Tibial nerve (tissue), 4 donors: ENCODE data around the gene OMD. TPM values are rescaled to one million over a fixed set of nuclear protein-coding genes. Genes with fewer than 3 reads are reported as not detected.
A peak's percentile ranks its signal among the peaks of the same experiment; 100 is the strongest.
"Not testable (repeated sequence)": the region's sequence is repeated elsewhere in the genome, so short reads cannot be mapped to it uniquely, and the experiment has no call there.

Experiments
- DNase-seq, 2 donors: peaks; one replicate each; pipeline ENCODE4 v3.0.0-alpha.2; 2019; ENCODE audit warnings: low spot score in 2 of 2
- H3K27ac ChIP-seq, 4 donors: fragments of 200-600 bp; sonication (generic) in 3 of 4; one replicate each; pipeline ENCODE4 v1.5.1; 2017 to 2019; ENCODE audit warnings: mild to moderate bottlenecking in 1 of 4
- H3K27me3 ChIP-seq, 2 donors: fragments of 200-600 bp; sonication (generic) in 1 of 2; one replicate each; pipeline versions ENCODE4 v1.5.1 to v1.6.0; 2017 to 2019
- H3K36me3 ChIP-seq, 3 donors: fragments of 200-600 bp; sonication (generic); one replicate each; pipeline ENCODE4 v1.5.1; 2018 to 2019
- H3K4me1 ChIP-seq, 4 donors: fragments of 200-600 bp; sonication (generic) in 3 of 4; one replicate each; pipeline ENCODE4 v1.5.1; 2017 to 2019
- H3K4me3 ChIP-seq, 4 donors: fragments of 200-600 bp; sonication (generic) in 3 of 4; one replicate each; pipeline ENCODE4 v1.5.1; 2017 to 2019; ENCODE audit warnings: mild to moderate bottlenecking in 1 of 4, moderate library complexity in 1 of 4
- H3K9me3 ChIP-seq, 4 donors: fragments of 200-600 bp; sonication (generic) in 3 of 4; one replicate each; pipeline ENCODE4 v1.5.1; 2017 to 2019
- CTCF ChIP-seq, 5 experiments: fragments of 200-600 bp in 3 of 5; fragments of 450-650 bp in 2 of 5; sonication (generic) in 3 of 5; IDR thresholded peaks; one replicate each; pipeline ENCODE4 v1.5.1; 2016 to 2019; ENCODE audit warnings: antibody characterized with exemption in 5 of 5, mild to moderate bottlenecking in 3 of 5, moderate library complexity in 2 of 5
- EP300 ChIP-seq, 2 donors: sonication (generic); formaldehyde crosslinking; IDR thresholded peaks; one replicate each; pipeline ENCODE4 v1.6.1; 2017; ENCODE audit warnings: antibody characterized with exemption in 2 of 2, mild to moderate bottlenecking in 1 of 2
- POLR2A ChIP-seq, 2 donors: fragments of 450-650 bp; IDR thresholded peaks; one replicate each; pipeline ENCODE4 v1.6.1; 2017; ENCODE audit warnings: antibody characterized with exemption in 2 of 2, mild to moderate bottlenecking in 2 of 2, moderate library complexity in 2 of 2
- WGBS, 2 donors: methylation state at CpG; one replicate each; pipeline ENCODE4 v1.1.5; 2018; 5-methylcytosine and 5-hydroxymethylcytosine counted together
- total RNA-seq, 4 donors: library from RNA; depleted of rRNA; stranded (reverse); fragments of >200 nt; gene quantifications; one replicate each; pipeline ENCODE4 v1.1.0, GENCODE V29; 2016

OMD gene
- total RNA-seq, 4 donors from 2014 or later = 19.2 to 64.9 (median 59.5) TPM

GRCh38 chr9:92422611-92423338 lies 1.5 kb downstream of the OMD start:
- H3K36me3 ChIP-seq = no peaks in the 10 kb centered on the region
- WGBS, 2 donors = 28 to 43% methylated on average over 2 of the region's 2 CpGs
- peaks cover 0 to 24% (median 0%) of the 10 kb centered on the region in 4 donors for H3K4me1 ChIP-seq
- DNase-seq = no peak
- H3K9me3 ChIP-seq = peaks cover 0 to 4% (median 0%) of the 10 kb centered on the region in 4 donors
- TF ChIP-seq EP300 (IDR thresholded peaks at IDR 0.05) (no peak), CTCF (IDR thresholded peaks at IDR 0.05) (no peak), POLR2A (IDR thresholded peaks at IDR 0.05) (no peak)
- H3K27me3 ChIP-seq = no peaks in the 10 kb centered on the region
- H3K27ac ChIP-seq = peak overlapping the region in 2 of 4 donors; percentile 47 to 74
- H3K4me3 ChIP-seq = peak overlapping the region; percentile 1 to 51 (median 19)

GRCh38 chr9:92414566-92414965 lies 9.7 kb downstream of the OMD start:
- no peak for DNase-seq
- H3K27ac ChIP-seq = no peak overlapping the region
- peaks cover 0 to 15% (median 0%) of the 10 kb centered on the region in 4 donors for H3K4me1 ChIP-seq
- 58 to 65% methylated on average over 1 of the region's 1 CpG for WGBS, 2 donors
- H3K27me3 ChIP-seq = no peaks in the 10 kb centered on the region
- H3K9me3 ChIP-seq = peaks cover 0 to 13% (median 0%) of the 10 kb centered on the region in 4 donors
- H3K36me3 ChIP-seq = no peaks in the 10 kb centered on the region
- TF ChIP-seq POLR2A (IDR thresholded peaks at IDR 0.05) (no peak), EP300 (IDR thresholded peaks at IDR 0.05) (no peak), CTCF (IDR thresholded peaks at IDR 0.05) (no peak)
- no peak overlapping the region for H3K4me3 ChIP-seq

- H3K27ac ChIP-seq, H3K4me3 ChIP-seq, H3K9me3 ChIP-seq, H3K27me3 ChIP-seq, H3K36me3 ChIP-seq, DNase-seq: not testable (repeated sequence)
- WGBS, 2 donors = 49 to 66% methylated on average over 4 of the region's 4 CpGs
- peaks cover 0 to 28% (median 7%) of the 10 kb centered on the region in 4 donors for H3K4me1 ChIP-seq
Measured at GRCh38 chr9:92411157-92411556, 13.1 kb downstream of the OMD start.

- WGBS, 2 donors = 84 to 89% methylated on average over 2 of the region's 2 CpGs
- Histone ChIP-seq H3K27ac (no peak overlapping the region), H3K36me3 (no peaks in the 10 kb centered on the region), H3K27me3 (no peaks in the 10 kb centered on the region), H3K9me3 (peaks cover 0 to 8% (median 0%) of the 10 kb centered on the region in 4 donors), H3K4me1 (peaks cover 0 to 38% (median 11%) of the 10 kb centered on the region in 4 donors), H3K4me3 (no peak overlapping the region)
- no peak for TF ChIP-seq CTCF (IDR thresholded peaks at IDR 0.05)
- TF ChIP-seq EP300 (IDR thresholded peaks at IDR 0.05) = no peak
- TF ChIP-seq POLR2A (IDR thresholded peaks at IDR 0.05) = no peak
- no peak for DNase-seq
Measured at GRCh38 chr9:92408747-92409478, 15.4 kb downstream of the OMD start.

- no peak for DNase-seq
- TF ChIP-seq POLR2A (IDR thresholded peaks at IDR 0.05) (no peak), EP300 (IDR thresholded peaks at IDR 0.05) (no peak)
- peaks cover 0 to 38% (median 11%) of the 10 kb centered on the region in 4 donors for H3K4me1 ChIP-seq
- WGBS, 2 donors = 78 to 85% methylated on average over 2 of the region's 2 CpGs
- H3K27ac ChIP-seq = peak overlapping the region in 1 of 4 donors; percentile 75
- peaks cover 0 to 8% (median 0%) of the 10 kb centered on the region in 4 donors for H3K9me3 ChIP-seq
- no peak overlapping the region for H3K4me3 ChIP-seq
- no peaks in the 10 kb centered on the region for H3K27me3 ChIP-seq
- H3K36me3 ChIP-seq = no peaks in the 10 kb centered on the region
Measured at GRCh38 chr9:92407818-92408217, 16.5 kb downstream of the OMD start.

GRCh38 chr9:92406477-92406876 lies 17.8 kb downstream of the OMD start:
- peaks cover 0 to 44% (median 11%) of the 10 kb centered on the region in 4 donors for H3K4me1 ChIP-seq
- DNase-seq = peak in 1 of 2 donors; percentile 42
- H3K4me3 ChIP-seq = peak overlapping the region in 1 of 4 donors; percentile 19
- H3K27ac ChIP-seq = peak overlapping the region in 3 of 4 donors; percentile 32 to 77 (median 75)
- 26 to 32% methylated on average over 3 of the region's 3 CpGs for WGBS, 2 donors
- no peaks in the 10 kb centered on the region for H3K36me3 ChIP-seq
- TF ChIP-seq CTCF (IDR thresholded peaks at IDR 0.05) (no peak), POLR2A (IDR thresholded peaks at IDR 0.05) (peak in 1 of 2 donors; percentile 7), EP300 (IDR thresholded peaks at IDR 0.05) (peak; percentile 20 to 76)
- no peaks in the 10 kb centered on the region for H3K27me3 ChIP-seq
- H3K9me3 ChIP-seq = peaks cover 0 to 6% (median 0%) of the 10 kb centered on the region in 4 donors
